Stimulated activated CD8-positive, alpha-beta memory T cell treated with anti-CD3 and anti-CD28 coated beads, Interleukin-12 subunit alpha, Interleukin-12 subunit beta, amount 100 ng/mL, for 1 hour (primary cell): ENCODE data around the gene CIC.

ENCODE experiments used
- DNase-seq: peaks from one replicate; pipeline ENCODE4 v3.0.0-alpha.2; 2020; ENCODE audit warnings: low read depth

CIC gene

DNA sequence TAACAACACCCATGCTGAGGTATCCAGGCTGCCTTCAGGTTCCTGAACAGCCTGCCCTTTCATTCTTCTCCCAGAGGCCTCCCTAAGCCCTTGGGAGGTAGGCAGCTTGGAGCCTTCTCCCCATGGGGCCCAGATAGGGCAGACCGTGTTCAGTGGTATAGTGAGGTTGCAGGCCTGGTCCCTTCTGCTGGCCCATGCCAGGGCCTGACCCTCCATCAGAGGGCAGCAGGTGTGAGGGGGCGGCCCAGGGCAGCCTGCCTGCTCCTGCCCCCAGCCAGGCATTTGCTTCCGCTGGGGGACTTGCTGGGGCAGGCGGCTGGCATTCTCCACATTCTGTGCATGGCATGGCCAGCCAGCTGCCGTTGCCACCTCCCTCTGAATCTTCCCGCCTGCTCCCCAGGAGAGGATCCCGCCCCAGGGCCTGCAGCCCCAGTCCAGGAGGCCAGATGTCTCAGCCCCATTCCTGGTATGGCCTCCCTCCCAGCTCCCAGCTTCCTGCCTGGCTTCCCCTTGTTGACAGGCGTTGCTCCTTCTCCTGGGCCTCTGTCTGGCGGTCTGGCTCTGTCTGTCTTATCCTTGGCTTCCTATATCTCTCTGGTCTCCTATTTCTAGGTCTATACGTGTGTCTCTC, 8.9 kb downstream of the CIC start:
- no peak for DNase-seq

DNA sequence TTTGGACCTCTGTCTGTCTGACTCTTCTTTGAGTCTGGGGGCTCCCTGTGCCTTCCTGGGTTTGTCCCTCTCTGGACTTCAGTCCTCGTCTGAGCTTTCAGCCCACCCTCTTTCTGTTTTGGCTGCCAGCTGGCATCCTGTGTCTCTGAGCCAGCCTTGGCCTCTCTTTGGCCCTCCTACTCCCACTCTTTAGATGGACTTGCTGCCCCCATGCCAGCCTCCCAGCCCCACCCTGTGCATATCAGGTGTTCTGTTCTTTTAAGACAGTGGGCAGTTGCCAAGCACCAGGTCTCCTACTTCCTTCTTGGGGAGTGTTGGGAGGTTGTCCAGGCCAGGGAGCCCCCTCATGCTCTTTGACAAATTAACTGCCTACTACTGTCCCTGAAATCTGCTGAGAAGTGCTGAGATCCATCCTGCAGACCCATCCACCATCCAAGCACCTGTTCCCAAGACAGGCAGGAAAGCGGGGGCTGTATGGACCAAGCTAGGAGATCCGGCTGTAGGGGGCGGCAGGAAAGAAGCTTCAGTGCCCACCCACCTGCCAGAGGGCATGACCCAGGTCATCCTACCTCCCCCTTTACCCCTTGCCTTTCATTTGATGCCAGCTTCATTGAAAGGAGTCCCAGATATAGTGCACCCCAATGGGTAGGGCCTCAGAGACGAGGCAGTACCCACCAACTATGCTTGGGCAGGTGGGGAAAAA, 9.6 kb downstream of the CIC start:
- DNase-seq = no peak

DNA sequence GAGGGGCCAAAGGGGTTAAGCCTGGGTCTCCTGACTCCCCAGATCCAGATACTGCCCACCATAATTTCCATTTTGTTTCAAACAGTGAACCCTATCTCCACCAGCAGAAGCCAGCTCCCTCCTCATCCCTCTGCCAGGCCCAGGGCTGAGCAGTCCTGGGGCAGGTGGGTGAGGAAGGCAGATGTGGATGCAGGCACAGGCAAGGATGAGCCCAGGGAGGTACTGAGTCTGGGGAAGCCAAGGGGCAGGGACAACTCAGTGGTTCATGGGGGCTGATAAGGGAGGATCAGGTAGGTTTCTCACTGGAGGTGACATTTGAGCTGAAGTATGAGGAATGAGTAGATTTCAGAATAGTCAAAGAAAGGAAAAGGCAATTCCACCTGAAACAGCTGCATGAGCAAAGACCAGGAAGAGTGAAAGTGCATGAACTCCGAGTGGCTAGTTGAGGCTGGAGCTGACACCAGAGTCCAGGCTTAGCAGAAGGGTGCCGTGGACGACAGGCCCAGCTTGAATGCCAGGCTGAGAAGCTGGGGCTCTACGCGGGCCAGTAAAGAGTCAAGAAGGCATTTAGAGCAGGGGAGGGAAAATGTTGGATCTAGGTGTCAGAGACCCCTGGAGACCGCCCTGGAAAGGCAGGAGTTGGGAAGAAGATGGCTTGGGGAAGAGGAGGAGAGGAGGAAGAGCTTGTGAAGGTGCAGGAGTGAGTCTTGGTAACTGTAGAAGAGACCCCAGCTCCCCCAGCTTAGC, 10.3 kb downstream of the CIC start:
- DNase-seq = no peak

DNA sequence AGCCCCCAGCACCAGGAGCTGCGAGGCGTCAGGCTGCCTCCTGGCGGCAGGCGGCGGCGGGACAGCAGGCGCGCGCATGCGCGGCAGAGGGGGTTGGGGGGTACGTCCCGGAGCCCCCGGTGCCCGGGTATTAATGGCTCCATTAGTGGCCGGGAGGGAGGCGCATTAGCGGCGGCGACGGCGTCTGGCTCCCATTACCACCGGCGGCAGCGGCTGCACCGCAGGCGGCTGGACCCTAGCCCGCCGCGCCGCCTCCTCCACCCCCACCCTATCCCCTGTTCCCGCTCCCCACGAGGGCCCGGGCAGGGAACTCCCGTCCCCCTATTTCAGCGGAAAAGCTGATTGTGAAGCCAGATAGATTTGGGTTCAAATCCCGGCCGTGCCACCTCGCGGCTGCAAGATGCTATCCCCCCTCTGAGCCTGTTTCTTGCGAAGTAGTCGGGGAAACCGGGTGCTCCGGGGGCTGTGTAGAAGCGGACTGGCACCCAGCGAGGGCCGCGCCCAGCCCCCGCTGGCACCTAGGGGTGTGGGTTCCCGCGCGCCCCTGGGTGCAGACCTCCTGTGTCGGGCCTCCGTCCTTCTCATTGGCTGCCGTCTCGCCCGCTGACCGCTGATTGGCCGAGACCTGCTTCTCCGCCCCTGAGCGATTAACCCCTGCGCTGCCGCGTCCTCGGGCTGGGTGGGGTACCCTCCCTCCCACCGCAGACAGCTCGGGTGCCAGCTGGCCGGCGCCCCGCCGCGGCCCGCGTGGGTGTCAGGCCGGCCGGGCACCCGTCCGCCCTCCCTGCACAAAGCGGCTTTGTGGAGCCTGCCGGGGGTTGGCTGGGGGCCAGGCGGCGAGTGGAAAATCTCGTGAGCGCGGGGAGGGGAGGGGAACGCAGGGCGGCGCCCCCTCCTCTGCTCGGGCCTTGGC, 11.1 kb downstream of the CIC start:
- peak; percentile 76 for DNase-seq

DNA sequence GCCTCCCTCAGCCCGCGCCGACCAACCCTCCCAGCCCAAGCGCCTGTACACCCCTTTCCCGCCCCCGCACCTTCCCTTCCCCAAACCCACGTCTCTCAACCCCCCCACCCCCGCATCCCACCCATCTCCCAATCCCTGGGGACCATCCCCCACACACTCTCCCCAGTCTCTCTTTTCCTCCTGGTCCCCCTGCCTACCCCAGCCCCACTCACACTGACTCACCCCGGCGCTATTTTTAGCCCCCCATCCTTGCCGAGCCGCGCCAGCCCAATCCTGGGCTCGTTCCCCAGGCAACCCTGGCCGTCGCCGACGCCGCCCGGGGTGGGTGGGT, 11.7 kb downstream of the CIC start:
- DNase-seq = no peak

DNA sequence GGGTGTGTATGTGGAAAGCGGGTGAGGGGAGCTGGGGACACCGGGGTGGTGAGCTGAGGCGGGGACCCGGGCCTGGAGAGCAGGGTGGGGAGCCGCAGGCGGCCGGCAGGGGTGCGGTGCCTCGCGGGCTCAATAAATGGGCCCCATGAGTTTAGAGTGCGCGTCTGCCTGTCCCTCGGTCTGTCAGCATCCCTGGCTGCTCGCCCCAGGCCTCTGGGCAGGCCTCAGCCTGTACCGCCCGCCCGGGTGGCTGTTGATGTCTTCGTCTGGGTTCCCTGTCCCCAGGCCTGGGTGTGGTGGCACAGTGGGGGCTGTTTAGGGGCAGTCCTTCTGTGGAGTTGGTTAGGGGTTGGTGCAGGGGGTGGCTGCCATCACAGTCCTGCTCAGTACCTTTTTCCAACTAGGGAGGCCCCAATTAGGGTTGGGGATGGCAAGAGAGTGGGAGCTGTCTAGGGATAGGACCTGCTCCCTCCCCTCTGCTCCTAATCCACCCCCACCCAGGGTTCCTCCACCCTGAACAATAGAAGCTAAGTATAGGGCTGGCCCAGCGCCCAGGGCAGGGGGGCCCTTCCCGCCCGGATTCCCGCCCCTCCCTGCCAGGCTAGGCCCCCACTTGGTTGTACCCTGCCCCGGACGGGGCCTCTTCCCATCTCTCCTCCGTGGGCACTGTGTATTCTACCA, 12.2 kb downstream of the CIC start:
- no peak for DNase-seq

DNA sequence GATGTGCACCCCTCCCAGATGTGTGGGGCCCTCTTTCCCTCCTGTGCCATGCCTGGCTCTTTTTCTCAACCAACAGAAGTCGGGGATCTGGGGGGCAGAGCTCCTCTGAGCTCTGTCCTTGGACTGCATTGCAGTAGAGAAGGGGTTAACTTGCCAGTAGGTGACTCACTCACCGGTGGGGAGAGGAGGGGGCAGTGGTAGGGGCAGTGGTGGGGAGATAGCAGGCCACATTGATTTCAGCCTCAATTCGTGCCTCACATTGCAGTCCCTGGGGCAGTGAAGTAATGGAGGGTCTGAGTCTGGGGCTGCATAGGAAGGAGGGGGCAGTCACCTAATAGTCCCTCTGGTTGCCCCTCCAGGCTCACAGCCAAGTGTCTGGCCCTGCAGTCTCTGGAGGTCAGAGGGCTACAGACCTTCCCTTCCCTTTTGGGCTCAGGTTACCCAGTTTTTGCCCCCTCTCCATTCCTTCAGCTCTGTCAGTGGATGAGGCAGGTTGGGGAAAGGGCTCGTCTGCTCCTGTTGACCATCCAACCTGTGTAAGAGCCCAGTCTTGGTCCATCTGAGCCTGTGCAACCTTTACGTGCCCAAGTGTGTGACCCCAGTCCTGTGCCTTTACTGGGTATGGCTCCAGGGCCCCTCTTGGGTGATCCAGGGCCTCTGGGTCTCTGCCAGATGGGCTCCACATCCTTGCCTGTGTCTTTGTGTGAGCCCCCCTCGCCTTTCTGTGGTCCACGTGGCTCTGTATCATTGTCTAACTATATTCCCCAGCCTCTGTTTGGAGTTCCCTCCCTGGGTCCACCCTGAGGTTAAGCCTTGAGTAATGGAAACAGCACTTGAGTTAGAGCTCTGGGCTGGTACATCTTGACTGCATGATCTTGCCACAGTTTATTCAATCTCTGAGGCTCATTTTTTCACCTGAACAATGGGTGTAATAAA, 13.0 kb downstream of the CIC start:
- no peak for DNase-seq

DNA sequence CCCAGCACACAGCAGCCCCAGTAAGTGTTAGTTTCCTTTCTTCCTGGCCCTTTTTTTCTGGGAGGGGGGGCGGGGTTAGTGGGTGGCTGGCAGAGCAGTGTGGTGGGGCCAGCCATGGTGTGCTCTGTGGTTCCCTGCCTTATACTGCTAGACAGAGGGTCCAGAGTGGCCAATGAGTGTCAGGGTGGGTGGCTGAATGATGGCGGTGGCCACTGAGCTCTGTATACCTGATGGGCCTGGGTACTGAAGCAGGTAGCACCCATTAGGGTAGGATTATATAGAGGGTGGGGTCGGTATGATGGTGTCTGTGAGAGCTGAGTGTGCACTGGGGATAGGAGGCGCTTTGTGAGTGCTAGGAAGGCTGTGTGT, 13.8 kb downstream of the CIC start:
- no peak for DNase-seq

DNA sequence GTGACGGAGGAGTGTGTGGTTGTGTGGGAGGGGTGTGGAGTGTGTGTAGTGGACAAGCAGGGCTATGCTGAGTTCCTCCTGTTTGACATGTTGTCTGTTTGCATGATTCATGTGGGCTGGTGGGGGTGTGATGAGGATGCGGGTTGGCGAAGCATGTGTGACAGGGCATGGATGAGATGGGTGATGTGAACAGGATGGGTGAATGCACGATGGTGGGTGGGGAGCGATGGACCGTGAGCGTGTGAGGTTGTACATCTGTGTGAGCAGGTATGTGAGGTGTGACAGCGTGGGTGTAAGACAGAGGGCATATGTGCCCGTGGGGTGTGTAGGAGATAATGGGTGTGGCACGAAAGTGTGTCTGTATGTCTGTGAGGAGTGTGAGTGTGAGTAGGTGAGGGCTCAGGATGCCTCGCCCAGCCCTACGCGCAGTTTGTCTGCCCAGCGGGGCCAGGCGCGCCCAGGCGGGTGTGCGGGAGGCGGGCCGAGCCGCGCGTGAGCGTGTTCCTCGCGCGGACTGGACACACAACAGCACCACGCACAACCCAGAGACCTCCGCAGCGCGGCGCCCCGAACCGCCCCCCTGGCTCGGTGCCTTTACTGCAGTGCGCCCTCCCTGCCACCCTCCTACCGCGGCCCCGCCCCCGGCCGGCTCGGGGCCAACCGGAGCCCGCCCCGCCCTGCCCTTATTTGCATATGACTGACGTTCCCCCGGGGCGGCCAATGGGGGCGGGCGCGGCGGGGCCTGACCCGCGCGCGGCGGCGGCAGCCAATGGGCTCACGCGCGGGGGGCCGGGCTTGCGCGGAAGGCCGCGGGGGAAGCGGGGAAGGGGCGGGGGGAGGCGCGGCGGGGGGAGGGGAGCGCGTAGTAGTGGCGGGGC, 14.4 kb downstream of the CIC start:
- peak; percentile 88 for DNase-seq

DNA sequence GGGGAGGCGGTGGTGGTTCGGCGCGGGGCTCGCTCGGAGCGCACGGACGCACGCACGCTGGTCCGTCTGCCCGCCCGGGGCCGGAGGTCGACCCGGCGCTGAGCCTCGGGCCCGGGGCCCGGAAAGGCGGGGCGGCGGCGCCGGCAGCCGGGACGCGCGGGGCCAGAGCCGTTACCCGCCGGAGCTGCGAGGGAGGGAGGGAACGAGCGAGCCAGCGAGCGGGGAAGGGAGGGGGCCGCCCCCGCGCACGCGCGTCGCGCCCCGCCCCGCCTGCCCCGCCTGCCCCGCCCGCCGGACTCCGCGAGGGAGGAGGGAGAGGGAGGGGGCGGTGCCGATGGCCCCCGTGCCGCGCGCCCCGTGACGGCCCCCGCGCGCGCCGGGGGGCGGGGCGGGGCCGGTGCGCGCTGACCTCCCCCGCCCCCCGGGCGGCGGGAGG, 15.0 kb downstream of the CIC start:
- peak; percentile 62 for DNase-seq

DNA sequence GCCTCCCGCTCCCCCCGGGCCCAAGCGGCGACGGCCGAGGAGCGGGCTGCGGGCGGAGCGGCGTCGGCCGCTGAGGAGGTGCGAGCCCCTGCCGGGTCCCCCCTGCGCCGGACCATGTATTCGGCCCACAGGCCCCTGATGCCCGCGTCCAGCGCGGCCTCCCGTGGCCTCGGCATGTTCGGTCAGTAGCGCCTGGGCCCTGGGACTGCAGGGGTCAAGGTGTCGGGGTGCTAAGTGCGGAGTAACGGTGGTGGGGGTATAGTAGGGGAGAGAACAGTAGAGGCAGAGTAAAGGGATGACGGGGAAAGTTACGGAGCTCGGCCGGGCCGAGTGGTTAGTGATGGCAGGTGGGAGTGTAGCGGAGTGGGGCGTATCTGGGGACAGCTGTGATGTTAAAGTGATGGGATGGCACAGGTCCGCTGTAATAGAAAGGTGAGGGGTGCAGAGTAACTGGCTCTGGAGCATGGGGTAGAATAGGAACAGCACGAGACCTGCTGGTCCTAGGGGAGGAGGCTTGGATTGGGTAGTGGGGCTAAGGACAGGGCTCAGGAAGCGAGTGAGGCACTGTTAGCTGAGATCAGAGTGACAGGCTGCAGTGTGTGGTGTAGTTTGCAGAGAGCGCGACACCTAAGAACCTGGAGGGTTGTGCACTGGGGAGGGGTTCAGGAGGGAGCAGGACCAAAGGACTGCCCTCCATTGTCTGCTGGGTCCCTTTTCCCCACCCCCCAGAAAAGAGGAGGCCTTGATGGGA, 15.7 kb downstream of the CIC start:
- no peak for DNase-seq

DNA sequence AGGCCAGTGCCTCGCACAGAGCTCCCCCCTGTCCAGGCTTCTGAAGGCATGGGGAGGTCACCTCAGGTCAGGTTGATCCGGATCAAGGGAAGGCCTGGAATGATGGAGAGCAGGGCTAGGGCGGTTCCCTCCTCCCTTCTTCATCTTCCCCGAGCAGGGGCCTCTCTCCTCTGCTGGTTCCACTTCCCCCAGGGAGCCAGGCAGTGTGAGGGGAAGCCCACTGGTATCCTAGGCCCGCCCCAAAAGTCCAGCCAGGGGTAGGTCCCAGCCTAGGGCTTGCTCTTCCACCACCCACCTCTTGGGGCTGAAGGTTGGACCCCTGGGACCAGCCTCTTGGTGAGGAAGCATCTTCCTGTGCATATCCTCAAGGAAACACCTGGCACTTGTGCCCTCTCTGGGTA, 16.5 kb downstream of the CIC start:
- DNase-seq = no peak

DNA sequence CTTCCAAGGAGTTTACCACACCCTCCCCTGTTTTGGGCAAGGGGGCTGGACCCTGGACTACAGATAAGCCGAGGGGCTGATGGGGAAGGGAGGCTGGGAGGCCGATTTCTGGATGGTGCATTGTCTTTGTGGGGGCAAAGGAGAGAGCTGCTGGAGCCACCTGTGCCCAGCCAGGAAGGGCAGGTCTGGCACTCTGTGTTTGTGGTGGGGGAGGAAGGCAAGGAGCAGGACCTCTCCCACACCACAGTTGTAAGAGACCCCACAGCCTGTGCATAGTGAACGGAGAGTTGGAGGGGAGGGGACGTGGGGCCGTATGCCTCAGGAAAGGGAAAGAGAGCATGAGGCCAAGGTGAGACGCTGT, 16.9 kb downstream of the CIC start:
- DNase-seq = no peak

DNA sequence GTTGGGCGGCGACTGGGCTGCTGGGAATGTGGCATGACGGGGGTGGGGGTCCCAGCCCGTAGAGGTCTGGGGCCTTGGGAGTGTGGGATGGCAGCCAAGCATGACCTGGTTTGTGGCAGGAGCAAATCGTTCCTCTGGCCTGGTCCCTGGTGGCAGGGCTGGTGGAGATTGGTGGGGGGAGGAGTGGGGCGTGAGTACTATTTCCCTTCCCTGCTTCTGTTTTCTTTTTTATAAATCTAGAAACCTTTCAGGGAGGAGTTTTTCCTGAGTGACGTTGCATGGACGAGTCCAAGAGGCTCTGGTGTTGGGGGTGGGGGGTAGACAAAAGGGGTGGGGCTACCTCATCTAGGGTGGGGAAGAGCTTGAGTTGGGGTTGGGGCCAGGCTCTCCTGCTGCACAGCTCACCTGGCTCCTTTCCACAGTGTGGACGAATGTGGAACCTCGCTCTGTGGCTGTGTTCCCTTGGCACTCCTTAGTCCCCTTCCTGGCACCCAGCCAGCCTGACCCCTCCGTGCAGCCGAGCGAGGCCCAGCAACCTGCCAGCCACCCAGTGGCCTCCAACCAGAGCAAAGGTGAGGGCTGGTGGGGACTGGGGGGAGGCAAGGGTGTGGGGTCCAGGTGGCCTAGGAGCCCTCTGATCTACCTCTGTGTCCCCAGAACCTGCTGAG, 17.4 kb downstream of the CIC start:
- DNase-seq = no peak

DNA sequence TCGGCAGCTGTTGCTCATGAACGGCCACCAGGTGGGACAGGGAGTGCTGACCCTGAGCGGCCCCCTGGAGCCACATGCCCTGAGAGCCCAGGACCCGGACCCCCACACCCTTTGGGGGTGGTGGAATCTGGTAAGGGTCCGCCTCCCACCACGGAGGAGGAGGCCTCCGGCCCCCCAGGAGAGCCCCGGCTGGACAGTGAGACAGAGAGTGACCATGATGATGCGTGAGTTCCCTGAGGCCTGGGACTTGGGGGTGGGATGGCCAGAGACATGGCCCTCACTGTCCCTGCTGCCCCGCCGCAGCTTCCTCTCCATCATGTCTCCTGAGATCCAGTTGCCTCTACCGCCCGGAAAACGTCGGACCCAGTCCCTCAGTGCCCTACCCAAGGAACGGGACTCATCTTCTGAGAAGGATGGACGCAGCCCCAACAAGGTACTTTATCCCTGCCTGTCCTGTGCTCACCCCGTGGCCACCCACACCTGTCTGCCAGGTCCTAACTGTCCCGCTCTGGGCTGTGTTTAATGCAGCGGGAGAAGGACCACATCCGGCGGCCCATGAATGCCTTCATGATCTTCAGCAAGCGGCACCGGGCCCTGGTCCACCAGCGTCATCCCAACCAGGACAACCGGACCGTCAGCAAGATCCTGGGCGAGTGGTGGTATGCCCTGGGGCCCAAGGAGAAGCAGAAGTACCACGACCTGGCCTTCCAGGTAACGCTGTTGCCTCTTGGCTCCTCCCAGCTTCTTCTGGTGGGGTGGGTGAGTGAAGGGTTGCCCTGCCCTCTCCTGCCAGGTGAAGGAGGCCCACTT, 18.2 kb downstream of the CIC start:
- no peak for DNase-seq

DNA sequence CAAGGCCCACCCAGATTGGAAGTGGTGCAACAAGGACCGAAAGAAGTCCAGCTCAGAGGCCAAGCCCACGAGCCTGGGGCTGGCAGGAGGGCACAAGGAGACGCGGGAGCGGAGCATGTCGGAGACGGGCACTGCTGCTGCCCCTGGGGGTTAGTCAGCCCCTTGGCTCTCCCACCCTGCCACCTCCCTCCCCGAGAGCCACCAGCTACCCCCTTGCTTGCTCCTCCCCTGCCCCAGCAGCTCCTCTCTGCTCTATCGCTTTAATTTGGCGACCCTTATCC, 18.7 kb downstream of the CIC start:
- DNase-seq = no peak

DNA sequence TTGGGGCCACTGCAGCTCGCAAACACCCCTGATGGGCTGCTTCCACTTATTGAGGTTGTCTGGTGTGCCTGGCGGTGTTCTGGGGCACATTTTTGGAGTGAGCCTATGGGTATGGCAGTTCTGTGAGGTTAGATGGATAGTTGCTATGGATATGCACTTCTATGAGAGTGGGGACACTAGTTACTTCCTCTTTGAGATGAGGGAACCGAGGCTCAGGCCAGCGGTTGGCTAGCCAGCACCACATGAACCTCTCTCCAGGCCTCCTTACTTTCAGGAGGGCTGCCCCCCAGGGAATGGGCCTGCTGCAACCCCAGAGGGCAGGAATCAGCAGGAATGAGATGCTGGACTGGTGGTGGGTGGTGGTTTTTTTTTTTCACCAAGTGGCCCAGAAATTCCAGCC, 19.3 kb downstream of the CIC start:
- DNase-seq = no peak
